Suprapubic skin (tissue), 4 donors: ENCODE measurements around the gene XRCC5. TPM values are rescaled to one million over a fixed set of nuclear protein-coding genes. Genes with fewer than 3 reads are reported as not detected.

Experiments used
- DNase-seq, 2 donors: peaks; one replicate each; pipeline ENCODE4 v3.0.0-alpha.2; 2019; ENCODE audit warnings: low spot score in 2 of 2
- H3K27ac ChIP-seq: fragments of 200-600 bp; sonication (generic); one replicate; pipeline ENCODE4 v1.5.1; 2019
- H3K27me3 ChIP-seq: fragments of 200-600 bp; sonication (generic); one replicate; pipeline ENCODE4 v1.5.1; 2019
- H3K36me3 ChIP-seq: fragments of 200-600 bp; sonication (generic); one replicate; pipeline ENCODE4 v1.5.1; 2019
- H3K4me1 ChIP-seq: fragments of 200-600 bp; sonication (generic); one replicate; pipeline ENCODE4 v1.5.1; 2019
- H3K4me3 ChIP-seq: fragments of 200-600 bp; sonication (generic); one replicate; pipeline ENCODE4 v1.5.1; 2019; ENCODE audit warnings: mild to moderate bottlenecking
- H3K9me3 ChIP-seq: fragments of 200-600 bp; sonication (generic); one replicate; pipeline ENCODE4 v1.5.1; 2019
- CTCF ChIP-seq, 2 donors: fragments of 200-600 bp in 1 of 2; fragments of 450-650 bp in 1 of 2; sonication (generic) in 1 of 2; IDR thresholded peaks; one replicate each; pipeline ENCODE4 v1.5.1; 2016 to 2019; ENCODE audit warnings: antibody characterized with exemption in 2 of 2, mild to moderate bottlenecking in 1 of 2, moderate library complexity in 1 of 2
- EP300 ChIP-seq: sonication (generic); formaldehyde crosslinking; IDR thresholded peaks from one replicate; pipeline ENCODE4 v1.6.1; 2017; ENCODE audit warnings: antibody characterized with exemption
- POLR2A ChIP-seq, 2 donors: fragments of 450-650 bp; IDR thresholded peaks; one replicate each; pipeline ENCODE4 v1.6.1; 2017; ENCODE audit warnings: antibody characterized with exemption in 2 of 2, mild to moderate bottlenecking in 2 of 2, moderate library complexity in 2 of 2
- POLR2AphosphoS5 ChIP-seq, 3 donors: sonication (generic); formaldehyde crosslinking; IDR thresholded peaks; one replicate each; pipeline ENCODE4 v1.6.1; 2017; ENCODE audit warnings: antibody characterized with exemption in 3 of 3
- WGBS: methylation state at CpG from one replicate; pipeline ENCODE4 v1.1.5; 2018; 5-methylcytosine and 5-hydroxymethylcytosine counted together
- total RNA-seq, 4 donors: library from RNA; depleted of rRNA; stranded (reverse); fragments of >200 nt; gene quantifications; one replicate each; pipeline ENCODE4 v1.1.0, GENCODE V29; 2016

XRCC5 gene
- total RNA-seq, 4 donors from 2014 or later = 122 to 153 (median 136) TPM

GRCh38 chr2:216159646-216160045 lies 50.5 kb downstream of the XRCC5 start:
- H3K4me1 ChIP-seq = no peaks in the 10 kb centered on the region
- H3K27ac ChIP-seq = no peak overlapping the region
- H3K36me3 ChIP-seq = peaks cover 86% of the 10 kb centered on the region
- 83% methylated on average over 1 of the region's 1 CpG for WGBS
- H3K4me3 ChIP-seq = no peak overlapping the region
- H3K27me3 ChIP-seq = no peaks in the 10 kb centered on the region
- DNase-seq = no peak
- no peaks in the 10 kb centered on the region for H3K9me3 ChIP-seq
- no peak for TF ChIP-seq POLR2AphosphoS5 (IDR thresholded peaks at IDR 0.05)
- TF ChIP-seq POLR2A (IDR thresholded peaks at IDR 0.05) = no peak

GRCh38 chr2:216160786-216161185 lies 51.6 kb downstream of the XRCC5 start:
- no peak overlapping the region for H3K4me3 ChIP-seq
- no peak for DNase-seq
- H3K27ac ChIP-seq = no peak overlapping the region
- peaks cover 85% of the 10 kb centered on the region for H3K36me3 ChIP-seq
- WGBS = 97% methylated on average over 4 of the region's 4 CpGs
- no peaks in the 10 kb centered on the region for H3K27me3 ChIP-seq
- no peaks in the 10 kb centered on the region for H3K4me1 ChIP-seq
- no peak for TF ChIP-seq CTCF (IDR thresholded peaks at IDR 0.05)
- no peak for TF ChIP-seq POLR2AphosphoS5 (IDR thresholded peaks at IDR 0.05)
- H3K9me3 ChIP-seq = no peaks in the 10 kb centered on the region

- 93% methylated on average over 4 of the region's 4 CpGs for WGBS
- no peaks in the 10 kb centered on the region for H3K27me3 ChIP-seq
- H3K4me3 ChIP-seq = no peak overlapping the region
- H3K27ac ChIP-seq = no peak overlapping the region
- no peaks in the 10 kb centered on the region for H3K4me1 ChIP-seq
- peaks cover 85% of the 10 kb centered on the region for H3K36me3 ChIP-seq
- no peaks in the 10 kb centered on the region for H3K9me3 ChIP-seq
- no peak for DNase-seq
- TF ChIP-seq POLR2A (IDR thresholded peaks at IDR 0.05) (no peak), POLR2AphosphoS5 (IDR thresholded peaks at IDR 0.05) (no peak), EP300 (no peak), CTCF (IDR thresholded peaks at IDR 0.05) (no peak)
Observed at GRCh38 chr2:216161967-216162366, 52.8 kb downstream of the XRCC5 start.

- Histone ChIP-seq H3K27ac (no peak overlapping the region), H3K36me3 (peaks cover 81% of the 10 kb centered on the region), H3K4me1 (no peaks in the 10 kb centered on the region), H3K27me3 (no peaks in the 10 kb centered on the region), H3K9me3 (no peaks in the 10 kb centered on the region), H3K4me3 (no peak overlapping the region)
- TF ChIP-seq POLR2AphosphoS5 (IDR thresholded peaks at IDR 0.05) (no peak), CTCF (IDR thresholded peaks at IDR 0.05) (no peak), POLR2A (IDR thresholded peaks at IDR 0.05) (no peak), EP300 (no peak)
- no peak for DNase-seq
- 97% methylated on average over 4 of the region's 4 CpGs for WGBS
Observed at GRCh38 chr2:216163518-216163917, 54.4 kb downstream of the XRCC5 start.

- WGBS = 93% methylated on average over 5 of the region's 5 CpGs
- Histone ChIP-seq H3K27me3 (no peaks in the 10 kb centered on the region), H3K9me3 (no peaks in the 10 kb centered on the region), H3K4me1 (no peaks in the 10 kb centered on the region), H3K36me3 (peaks cover 86% of the 10 kb centered on the region), H3K27ac (no peak overlapping the region), H3K4me3 (no peak overlapping the region)
- no peak for TF ChIP-seq POLR2AphosphoS5 (IDR thresholded peaks at IDR 0.05)
- DNase-seq = no peak
Observed at GRCh38 chr2:216164087-216164486, 54.9 kb downstream of the XRCC5 start.

GRCh38 chr2:216164576-216164975 lies 55.4 kb downstream of the XRCC5 start:
- Histone ChIP-seq H3K4me3 (no peak overlapping the region), H3K4me1 (no peaks in the 10 kb centered on the region), H3K36me3 (peaks cover 86% of the 10 kb centered on the region), H3K27ac (no peak overlapping the region), H3K9me3 (no peaks in the 10 kb centered on the region), H3K27me3 (no peaks in the 10 kb centered on the region)
- no peak for TF ChIP-seq EP300
- TF ChIP-seq CTCF (IDR thresholded peaks at IDR 0.05) = no peak
- no peak for TF ChIP-seq POLR2A (IDR thresholded peaks at IDR 0.05)
- TF ChIP-seq POLR2AphosphoS5 (IDR thresholded peaks at IDR 0.05) = no peak
- DNase-seq = no peak
- 89% methylated on average over 4 of the region's 4 CpGs for WGBS
